ENCODE data around the gene MAN2A1. TPM values are rescaled to one million over a fixed set of nuclear protein-coding genes. Genes with fewer than 3 reads are reported as not detected.

MAN2A1 gene
- total RNA-seq, 1 experiment from 2014 or later, result 86.6 TPM

GRCh38 chr5:109668237-109668636 lies 21.5 kb upstream of the MAN2A1 start (continued):
- TF ChIP-seq ERG (CRISPR knock-in tag; IDR thresholded peaks at IDR 0.05) (no peak), TCF7 (CRISPR knock-in tag; IDR thresholded peaks at IDR 0.05; ENCODE audit: low read depth) (no peak), ZNF425 (CRISPR knock-in tag; conservative IDR thresholded peaks at IDR 0.05) (no peak), JUN (CRISPR knock-in tag; IDR thresholded peaks at IDR 0.05) (no peak), TP53 (CRISPR knock-in tag; IDR thresholded peaks at IDR 0.05) (no peak), ZNF512 (CRISPR knock-in tag; IDR thresholded peaks at IDR 0.05; ENCODE audit: borderline replicate concordance) (no peak), NR2C2 (CRISPR knock-in tag; IDR thresholded peaks at IDR 0.05) (no peak), ZBTB43 (CRISPR knock-in tag; IDR thresholded peaks at IDR 0.05) (no peak), CREM (CRISPR knock-in tag; IDR thresholded peaks at IDR 0.05) (no peak), CTCF (IDR thresholded peaks at IDR 0.05) (no peak), TEAD1 (CRISPR knock-in tag; IDR thresholded peaks at IDR 0.05) (no peak)

GRCh38 chr5:109668668-109669422 lies 20.9 kb upstream of the MAN2A1 start:
- DNase-seq (ENCODE audit: low spot score), result no peak
- H3K27ac Mint-ChIP-seq, result no peak overlapping the region
- peaks cover 15% of the 10 kb centered on the region for H3K4me1 Mint-ChIP-seq
- ChIA-PET POLR2A (no interaction called here), CTCF (interaction anchor here (0.6 kb wide), 1 partner anchor 20 kb away, joined by 3 read pairs; no protein-coding TSS in a partner anchor)
- no peaks in the 10 kb centered on the region for H3K36me3 Mint-ChIP-seq
- peak; percentile 85 for ATAC-seq
- TF ChIP-seq CREM (CRISPR knock-in tag; IDR thresholded peaks at IDR 0.05), result no peak
- no peak for TF ChIP-seq EMX1 (CRISPR knock-in tag; IDR thresholded peaks at IDR 0.05)
- TF ChIP-seq USF1 (CRISPR knock-in tag; IDR thresholded peaks at IDR 0.05), result no peak
- TF ChIP-seq E2F4 (CRISPR knock-in tag; IDR thresholded peaks at IDR 0.05; ENCODE audit: borderline replicate concordance, low read depth), result no peak
- TF ChIP-seq ATF3 (CRISPR knock-in tag; conservative IDR thresholded peaks at IDR 0.05), result no peak
- TF ChIP-seq SMAD4 (CRISPR knock-in tag; IDR thresholded peaks at IDR 0.05), result no peak
- no peak overlapping the region for H3K4me3 Mint-ChIP-seq
- H3K9me3 Mint-ChIP-seq, result no peaks in the 10 kb centered on the region
- H3K27me3 Mint-ChIP-seq (ENCODE audit: low read depth), result no peaks in the 10 kb centered on the region

Measured in WTC11 (cell line).